Keratinocyte (primary cell): ENCODE results near the gene F7.

Source experiments
- CTCF ChIP-seq, 3 experiments: IDR thresholded peaks in 1 of 3; conservative IDR thresholded peaks in 1 of 3; optimal IDR thresholded peaks in 1 of 3; 2 replicates in 2 of 3; 3 replicates in 1 of 3; pipeline versions ENCODE3 to v1.5.1; 2011; ENCODE audit warnings: low read length in 3 of 3, mild to moderate bottlenecking in 3 of 3, moderate library complexity in 2 of 3, control low read depth in 1 of 3, inconsistent platforms in 1 of 3; ENCODE audit not compliant: insufficient read depth in 2 of 3; ENCODE audit errors: extremely low read depth in 1 of 3
- EZH2 ChIP-seq: IDR thresholded peaks from one replicate; pipeline ENCODE4 v1.6.1; 2012; ENCODE audit warnings: inconsistent platforms, mild to moderate bottlenecking, low read length, moderate library complexity

GRCh38 chr13:113145496-113145895 is 39.9 kb downstream of the F7 start:
- TF ChIP-seq CTCF (optimal IDR thresholded peaks at IDR 0.05 in 1 of 3, IDR thresholded peaks at IDR 0.05 in 1 of 3, conservative IDR thresholded peaks at IDR 0.05 in 1 of 3; ENCODE audit: extremely low read depth in 1 of 3, insufficient read depth in 2 of 3, low read length in 3 of 3) (no peak), EZH2 (no peak)
